GM12872 (cell line): ENCODE measurements around the gene SLC39A7.

ENCODE experiments used
- CTCF ChIP-seq: IDR thresholded peaks from 3 replicates; pipeline ENCODE4 v1.5.1; 2011; ENCODE audit warnings: low read depth, mild to moderate bottlenecking, low read length, moderate library complexity; ENCODE audit not compliant: insufficient read depth

Gene SLC39A7

GRCh38 chr6:33217246-33217645, 16.6 kb downstream of the SLC39A7 start:
- no peak for TF ChIP-seq CTCF

- no peak for TF ChIP-seq CTCF
Observed at GRCh38 chr6:33217681-33218080, 17.0 kb downstream of the SLC39A7 start.

- TF ChIP-seq CTCF, result no peak
Observed at GRCh38 chr6:33235221-33235634, 34.6 kb downstream of the SLC39A7 start.

GRCh38 chr6:33236328-33236727, 35.7 kb downstream of the SLC39A7 start:
- TF ChIP-seq CTCF, result no peak

GRCh38 chr6:33236852-33237251, 36.2 kb downstream of the SLC39A7 start:
- no peak for TF ChIP-seq CTCF

GRCh38 chr6:33237741-33238140, 37.1 kb downstream of the SLC39A7 start:
- no peak for TF ChIP-seq CTCF

- no peak for TF ChIP-seq CTCF
Observed at GRCh38 chr6:33241968-33242367, 41.3 kb downstream of the SLC39A7 start.

GRCh38 chr6:33243476-33243875, 42.8 kb downstream of the SLC39A7 start:
- TF ChIP-seq CTCF, result no peak
